DMS114 treated with DMSO at 0.1 percent for 48 hours (cell line): ENCODE results near the gene EBF3.
A peak's percentile ranks its signal among the peaks of the same experiment; 100 is the strongest.

Experiments used
- DNase-seq: peaks from one replicate; lab custom pipeline; 2025; ENCODE audit not compliant: unreplicated experiment; lab: John Stamatoyannopoulos, UW

EBF3 gene, protein sequence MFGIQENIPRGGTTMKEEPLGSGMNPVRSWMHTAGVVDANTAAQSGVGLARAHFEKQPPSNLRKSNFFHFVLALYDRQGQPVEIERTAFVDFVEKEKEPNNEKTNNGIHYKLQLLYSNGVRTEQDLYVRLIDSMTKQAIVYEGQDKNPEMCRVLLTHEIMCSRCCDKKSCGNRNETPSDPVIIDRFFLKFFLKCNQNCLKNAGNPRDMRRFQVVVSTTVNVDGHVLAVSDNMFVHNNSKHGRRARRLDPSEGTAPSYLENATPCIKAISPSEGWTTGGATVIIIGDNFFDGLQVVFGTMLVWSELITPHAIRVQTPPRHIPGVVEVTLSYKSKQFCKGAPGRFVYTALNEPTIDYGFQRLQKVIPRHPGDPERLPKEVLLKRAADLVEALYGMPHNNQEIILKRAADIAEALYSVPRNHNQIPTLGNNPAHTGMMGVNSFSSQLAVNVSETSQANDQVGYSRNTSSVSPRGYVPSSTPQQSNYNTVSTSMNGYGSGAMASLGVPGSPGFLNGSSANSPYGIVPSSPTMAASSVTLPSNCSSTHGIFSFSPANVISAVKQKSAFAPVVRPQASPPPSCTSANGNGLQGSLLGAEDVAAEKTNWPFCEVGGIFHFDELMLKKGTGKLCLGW

DNA sequence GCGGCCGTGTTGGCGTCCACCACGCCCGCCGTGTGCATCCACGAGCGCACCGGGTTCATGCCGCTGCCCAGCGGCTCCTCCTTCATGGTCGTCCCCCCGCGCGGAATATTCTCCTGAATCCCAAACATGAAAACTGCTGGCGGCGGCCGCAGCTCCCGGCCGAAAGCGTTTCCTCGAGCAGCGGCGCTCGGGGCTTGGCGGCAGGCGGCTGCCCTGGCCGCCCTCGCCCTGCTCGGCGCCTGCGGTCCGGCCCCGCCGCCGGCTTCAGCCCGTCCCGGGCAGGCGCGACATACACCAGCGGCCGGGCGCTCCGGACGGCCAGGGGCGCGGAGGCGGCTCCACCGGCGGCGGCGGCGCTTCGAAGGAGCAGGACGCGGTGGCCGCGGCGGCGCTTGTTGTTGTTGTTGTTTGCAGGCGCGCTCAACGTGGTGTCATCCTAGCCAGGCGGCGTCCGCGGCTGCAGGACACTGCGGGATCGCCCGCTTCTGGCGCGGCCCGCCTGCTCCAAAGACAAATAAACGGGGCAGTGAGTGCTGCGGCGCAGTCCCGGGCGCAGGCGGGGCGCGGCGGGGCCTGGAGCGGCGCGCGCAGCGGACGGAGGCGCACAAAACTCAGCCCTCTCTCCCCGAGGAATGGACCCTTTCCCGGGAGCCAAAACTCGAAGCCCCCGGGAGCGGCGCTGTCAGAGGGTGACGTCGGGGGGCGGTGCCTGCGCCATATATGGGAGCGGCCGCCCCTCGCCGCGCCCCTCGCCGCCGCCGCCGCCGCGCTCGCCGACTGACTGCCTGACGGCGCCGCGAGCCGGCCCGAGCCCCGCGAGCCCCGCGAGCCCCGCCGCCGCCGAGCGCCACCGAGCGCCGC is at the start of gene EBF3:
Gene EBF3 (minus strand): TSS at position 634 of the 861 bp plus-strand sequence. CDS start 506 bp downstream, at position 128.
- peak; percentile 82 for DNase-seq

DNA sequence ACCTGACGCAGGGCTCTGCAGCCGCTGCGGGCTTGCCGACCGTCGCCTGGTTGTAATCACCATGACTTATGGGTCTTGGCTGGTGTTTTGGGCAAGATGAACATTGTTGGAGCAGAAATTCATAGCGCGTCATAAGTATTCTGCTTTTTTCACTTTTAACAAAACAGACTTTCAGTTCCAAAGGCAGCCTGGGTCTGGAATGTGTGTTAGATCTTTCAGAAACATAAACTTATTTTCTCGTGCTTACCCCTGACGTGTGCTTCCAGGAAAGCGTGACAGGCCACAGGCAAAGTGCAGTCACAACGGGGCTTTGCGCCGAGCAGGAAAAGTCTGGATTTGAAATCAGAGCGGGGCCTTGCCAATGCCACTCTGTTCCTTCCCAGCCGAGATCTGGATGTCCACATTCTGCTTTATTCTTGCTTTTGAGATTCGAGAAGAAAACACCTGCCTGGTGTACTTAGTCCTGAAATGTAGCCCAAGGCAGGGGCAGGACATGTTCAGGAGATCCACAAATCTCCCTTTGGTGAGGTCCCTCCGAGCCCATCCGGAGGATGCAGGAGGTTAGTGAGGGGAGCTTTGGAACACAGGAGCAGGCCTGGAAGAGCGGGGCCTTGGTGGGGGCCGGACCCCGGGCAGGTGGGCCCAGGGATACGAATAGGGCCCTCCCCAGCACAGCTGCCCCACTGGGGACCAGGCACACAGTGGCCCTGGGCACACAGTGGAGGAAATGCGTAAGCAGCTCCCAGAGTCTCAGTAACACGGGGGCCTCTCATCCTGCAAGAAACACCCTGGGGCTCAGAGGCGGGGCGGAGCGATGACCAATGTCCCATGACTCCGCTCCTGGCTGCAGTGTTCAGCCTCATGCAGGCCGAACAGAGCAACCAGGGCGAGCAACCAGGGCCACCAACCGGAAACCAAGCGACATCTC is 49.5 kb upstream of the EBF3 start:
- no peak for DNase-seq

DNA sequence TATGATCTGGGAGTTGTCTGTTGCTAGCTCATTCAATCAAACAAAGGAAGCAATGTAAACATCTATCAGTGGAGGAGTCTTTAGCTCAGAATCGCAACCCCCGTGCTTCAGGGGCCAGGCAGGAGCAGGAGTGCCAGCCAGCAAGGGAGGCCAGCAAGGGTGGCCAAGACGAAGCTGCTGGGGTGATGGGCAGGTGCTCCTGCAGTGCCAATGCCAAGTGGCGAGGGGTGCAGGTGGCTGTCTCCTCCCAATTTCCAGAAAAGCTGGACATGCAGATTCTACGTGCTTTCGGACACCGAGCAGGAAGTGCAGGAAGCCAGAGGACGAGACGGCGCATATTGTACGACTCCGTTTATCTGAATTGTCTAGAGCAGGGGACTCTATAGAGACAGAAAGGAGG is 48.1 kb upstream of the EBF3 start:
- no peak for DNase-seq

DNA sequence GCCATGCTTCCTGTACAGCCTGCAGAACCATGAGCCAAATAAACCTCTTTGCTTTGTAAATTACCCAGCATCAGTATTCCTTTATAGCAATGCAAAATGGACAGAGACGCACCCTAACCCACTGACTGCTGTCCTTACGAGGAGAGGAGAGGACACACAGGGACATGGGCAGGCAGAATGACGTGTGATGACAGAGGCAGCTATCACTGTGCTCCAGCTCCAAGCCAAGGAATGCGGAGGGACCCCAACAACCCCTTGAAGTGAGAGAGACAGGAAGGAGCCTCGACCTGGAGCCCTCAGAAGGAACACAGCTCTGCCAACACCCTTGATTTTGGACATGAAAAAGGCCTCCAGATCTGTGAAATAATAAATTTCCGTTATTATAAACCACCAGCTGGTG is 46.6 kb upstream of the EBF3 start:
- DNase-seq, result no peak

DNA sequence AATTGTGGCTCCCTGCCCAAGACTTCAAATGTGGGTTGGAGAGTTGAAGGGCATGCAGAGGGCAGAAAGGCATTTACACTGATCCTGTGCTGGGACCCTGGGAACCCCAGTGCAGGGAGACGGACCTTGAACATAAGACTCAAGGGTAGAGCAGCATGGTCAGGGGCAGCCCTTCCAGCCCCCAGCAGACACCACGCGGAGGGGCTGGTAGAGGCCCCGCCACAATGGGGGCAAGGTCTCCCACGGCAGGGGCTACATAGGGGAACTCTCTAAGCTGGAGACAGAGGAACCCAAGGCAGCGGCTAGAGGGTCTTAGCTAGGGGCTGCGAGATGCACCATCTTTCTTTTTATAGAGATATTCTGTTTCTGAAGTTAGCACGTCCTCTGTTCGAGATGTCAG is 45.2 kb upstream of the EBF3 start:
- no peak for DNase-seq

DNA sequence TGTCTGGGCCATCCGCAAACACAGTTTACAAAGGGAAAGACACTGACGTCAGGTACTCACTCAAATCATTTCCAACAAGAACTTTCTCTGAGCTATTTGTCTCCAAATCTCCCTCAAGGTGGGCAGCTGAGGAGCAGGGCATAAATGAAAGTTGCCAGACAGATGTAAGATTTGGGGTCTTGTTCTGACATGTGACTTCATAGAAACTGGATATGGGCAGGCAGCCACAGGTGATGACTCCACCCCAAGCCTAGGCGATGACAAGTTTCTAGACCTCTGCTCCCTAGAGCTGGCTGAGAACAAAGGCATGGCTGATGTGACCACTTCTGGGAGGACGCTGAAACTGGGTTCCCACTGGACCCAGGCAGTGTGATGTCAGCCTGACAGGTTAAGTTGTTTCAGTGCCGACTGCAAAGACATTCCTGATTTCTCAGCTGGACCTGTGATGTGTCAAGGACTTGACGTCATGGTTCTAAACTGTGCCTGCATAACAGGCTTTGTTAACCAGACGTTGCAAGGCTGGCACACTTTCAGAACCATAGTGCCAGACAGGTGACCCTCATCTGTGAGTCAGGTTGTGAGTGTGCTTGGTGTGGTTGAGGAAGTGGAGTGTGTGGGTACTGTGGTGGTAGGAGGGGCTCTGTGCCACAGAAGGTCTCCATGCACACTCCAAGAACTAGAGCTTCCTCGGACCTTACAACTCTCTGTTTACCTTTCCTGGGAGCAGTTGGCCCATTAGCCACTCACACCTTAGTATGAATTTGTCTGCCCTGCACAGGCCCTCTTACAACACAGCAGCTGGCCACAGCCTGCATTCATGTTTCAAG is 39.9 kb upstream of the EBF3 start:
- no peak for DNase-seq

DNA sequence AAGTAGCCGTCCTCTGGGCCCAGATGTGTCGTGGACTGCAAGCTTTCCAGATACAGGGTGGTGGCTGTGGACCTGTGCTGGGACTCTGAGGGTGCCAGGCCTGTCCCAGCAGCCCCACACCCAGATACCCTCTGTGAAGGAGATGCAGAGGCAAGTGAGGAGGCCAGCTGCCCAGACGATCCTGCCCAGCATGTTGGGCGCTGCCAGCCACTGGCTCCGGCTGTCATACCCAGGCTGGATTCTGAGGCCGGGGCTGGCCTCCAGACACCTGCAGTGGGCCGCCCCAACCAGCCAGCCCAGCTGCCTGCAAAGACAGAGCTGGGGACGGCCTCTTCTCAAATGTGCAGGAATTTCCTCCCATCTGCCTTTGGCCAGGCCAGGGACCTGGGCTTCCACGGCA is 39.1 kb upstream of the EBF3 start:
- no peak for DNase-seq

DNA sequence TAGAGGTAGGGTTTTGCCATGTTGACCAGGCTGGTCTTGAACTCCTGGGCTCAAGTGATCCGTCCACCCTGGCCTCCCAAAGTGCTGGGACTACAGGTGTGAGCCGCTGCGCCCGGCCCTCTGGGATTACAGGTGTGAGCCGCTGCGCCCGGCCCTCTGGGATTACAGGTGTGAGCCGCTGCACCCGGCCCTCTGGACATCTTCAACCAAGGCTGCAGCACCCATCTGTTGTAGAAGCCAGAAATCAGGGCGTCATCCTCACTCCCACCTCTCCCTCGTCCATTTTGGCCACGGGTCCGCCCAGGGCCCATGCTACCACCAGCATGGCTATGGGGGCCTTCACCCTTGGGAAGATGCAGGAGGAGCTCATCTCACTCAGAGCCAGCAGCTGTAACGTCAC is 38.5 kb upstream of the EBF3 start:
- DNase-seq, result no peak

DNA sequence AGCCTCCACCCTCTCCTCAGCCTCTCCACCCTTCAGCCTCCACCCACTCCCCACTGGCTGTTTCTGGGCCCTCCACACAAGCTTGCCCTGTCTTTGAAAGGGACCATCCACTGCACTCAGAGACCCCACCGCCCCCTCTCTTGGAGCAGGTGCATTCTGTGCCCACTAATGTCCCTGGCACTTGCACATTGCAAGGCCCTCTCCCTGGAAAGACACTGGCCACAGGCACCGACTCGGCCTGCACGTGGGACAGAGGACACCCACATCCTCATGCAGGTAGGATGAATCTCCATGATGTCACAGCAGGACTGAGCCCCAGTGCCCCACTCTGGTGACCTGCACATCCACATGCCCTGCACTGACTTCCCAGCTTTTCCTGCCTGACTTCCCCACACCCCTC is 36.8 kb upstream of the EBF3 start:
- no peak for DNase-seq

DNA sequence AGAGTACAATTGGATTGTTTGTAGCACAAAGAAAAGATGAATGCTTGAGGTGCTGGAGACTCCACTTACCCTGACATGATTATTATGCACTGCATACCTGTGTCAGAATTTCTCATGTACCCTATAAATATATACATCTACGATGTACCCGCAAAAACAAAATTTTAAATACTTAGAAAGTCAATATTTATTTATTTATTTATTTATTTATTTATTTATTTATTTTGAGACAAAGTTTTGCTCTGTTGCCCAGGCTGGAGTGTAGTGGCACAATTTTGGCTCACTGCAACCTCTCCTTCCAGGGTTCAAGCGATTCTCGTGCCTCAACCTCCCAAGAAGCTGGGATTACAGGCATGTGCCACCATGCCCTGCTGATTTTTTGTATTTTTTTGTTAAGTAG is 35.1 kb upstream of the EBF3 start:
- no peak for DNase-seq

DNA sequence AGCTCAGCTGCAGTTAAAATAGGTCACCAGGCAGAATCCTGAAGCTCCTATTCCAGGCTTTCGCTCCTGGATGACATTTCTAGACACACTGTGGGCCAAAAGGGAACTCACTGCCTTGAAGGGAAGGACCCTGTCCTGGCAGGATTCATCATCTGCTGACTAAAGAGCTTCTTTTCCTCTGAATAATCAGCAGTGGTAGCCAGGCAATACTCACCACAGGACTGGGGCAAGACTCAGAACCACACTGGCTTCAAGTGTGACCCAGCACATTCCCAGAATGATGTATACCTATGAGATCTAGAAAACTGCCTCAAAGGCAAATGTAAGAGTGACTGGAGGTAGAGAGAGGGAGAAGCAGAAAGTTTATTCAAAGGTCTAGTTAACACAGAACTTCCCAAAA is 29.5 kb upstream of the EBF3 start:
- DNase-seq, result no peak

DNA sequence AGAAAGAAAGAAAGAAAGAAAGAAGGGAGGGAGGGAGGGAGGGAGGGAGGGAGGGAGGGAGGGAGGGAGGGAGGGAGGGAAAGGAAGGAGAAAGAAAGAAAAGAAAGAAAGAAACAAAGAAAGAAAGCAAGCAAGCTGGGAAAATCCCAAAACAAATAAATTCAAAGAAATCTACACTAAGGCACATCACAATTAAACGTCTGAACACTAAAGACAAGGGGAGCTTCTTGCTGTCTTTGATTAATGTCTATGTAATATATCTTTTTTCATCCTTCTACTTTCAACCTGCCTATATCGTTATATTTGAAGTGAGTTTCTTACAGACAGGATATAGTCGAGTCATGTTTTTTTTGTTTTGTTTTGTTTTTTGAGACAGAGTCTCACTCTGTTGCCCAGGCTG is 28.3 kb upstream of the EBF3 start:
- no peak for DNase-seq

DNA sequence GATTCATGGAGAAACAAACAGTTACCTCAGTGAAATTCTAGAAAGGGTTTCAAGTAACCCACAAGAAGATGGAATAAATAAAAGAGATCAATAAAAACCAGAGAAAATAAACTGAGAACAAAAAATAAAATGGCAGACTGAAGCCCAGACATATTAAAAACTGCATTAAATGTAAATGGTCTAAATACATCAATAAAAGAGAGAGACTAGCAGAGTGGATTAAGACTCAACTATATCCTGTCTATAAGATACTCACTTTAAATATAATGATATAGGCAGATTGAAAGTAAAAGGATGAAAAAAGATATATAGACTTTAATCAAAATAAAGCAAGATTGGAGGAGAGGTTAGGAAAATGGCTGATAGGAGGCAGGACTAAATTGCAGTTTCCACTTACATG is 18.8 kb upstream of the EBF3 start:
- no peak for DNase-seq

DNA sequence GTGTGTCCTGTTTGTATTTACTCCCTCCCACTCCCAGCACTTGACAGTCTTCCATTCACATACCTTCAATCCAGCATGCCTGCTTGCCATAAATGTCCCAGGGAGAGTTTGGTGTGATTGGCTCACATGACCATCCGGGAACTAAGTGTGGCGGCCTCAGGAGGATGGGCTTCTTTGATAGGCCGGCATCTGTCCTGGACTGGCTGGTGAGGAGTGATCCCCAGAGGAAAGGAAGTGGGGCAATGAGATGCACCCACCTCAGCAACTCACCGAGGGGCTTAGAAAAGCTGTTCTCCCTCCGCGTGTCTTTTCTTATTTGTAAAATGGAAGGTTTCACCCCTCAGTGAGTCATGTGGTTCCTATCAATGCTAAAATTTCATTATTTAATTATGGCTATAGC is 14.9 kb upstream of the EBF3 start:
- DNase-seq, result no peak

DNA sequence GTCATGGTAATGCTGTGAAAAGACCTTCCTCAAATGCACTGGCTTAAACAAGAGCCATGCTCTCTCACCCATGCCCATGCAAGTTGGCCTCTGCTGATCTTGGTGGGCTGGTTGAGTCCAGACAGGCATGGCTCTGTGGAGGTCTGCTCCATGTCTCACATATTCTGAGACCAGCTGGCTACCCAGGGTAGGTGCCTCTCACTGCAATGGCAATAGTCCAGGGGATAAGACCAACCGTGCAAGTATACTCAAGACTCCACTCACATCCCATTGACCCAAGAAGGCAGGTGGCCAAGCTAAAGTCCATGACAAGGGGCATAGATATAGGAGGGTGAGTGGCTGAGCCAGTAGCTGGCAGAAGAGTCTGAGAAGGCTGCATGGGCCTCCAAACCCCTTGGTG is 14.2 kb upstream of the EBF3 start:
- no peak for DNase-seq

DNA sequence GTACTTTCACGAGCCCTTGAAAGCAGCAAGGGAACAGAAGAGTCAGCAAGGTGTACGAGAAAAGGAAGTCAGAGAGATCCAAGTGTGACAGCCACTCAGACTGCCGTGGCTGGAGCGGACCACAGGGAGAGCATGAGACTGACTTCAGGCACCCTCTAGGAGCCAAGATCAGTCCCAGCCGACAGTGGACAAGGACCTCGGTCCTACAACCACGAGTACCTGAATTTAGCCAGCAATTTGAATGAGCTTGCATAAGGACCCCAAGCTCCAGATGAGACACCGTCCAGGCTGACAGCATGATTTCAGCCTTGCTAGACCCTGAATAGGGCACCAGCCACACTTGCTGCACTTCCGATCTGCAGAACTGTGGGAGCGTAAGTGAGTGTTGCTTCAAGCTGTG is 13.7 kb upstream of the EBF3 start:
- DNase-seq, result no peak

DNA sequence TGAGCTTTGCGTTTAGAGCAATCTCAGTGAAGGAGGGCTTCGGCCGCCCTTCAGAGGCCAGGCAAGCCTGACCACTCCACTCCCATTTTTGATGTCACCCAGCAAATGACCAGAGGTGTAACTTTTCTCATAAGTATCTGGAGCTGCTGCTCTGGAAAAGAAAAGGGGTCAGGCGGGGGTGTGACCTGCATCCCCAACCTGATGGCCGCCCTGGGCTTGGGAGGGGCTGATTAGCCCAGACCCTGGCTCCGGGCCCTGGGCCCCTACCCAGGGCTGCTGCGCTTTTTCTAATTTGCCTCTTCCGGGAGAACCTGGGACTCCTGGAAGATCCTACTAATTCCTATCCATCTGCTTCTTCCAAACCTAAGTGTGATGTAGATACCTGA is 9.6 kb upstream of the EBF3 start:
- DNase-seq, result no peak

DNA sequence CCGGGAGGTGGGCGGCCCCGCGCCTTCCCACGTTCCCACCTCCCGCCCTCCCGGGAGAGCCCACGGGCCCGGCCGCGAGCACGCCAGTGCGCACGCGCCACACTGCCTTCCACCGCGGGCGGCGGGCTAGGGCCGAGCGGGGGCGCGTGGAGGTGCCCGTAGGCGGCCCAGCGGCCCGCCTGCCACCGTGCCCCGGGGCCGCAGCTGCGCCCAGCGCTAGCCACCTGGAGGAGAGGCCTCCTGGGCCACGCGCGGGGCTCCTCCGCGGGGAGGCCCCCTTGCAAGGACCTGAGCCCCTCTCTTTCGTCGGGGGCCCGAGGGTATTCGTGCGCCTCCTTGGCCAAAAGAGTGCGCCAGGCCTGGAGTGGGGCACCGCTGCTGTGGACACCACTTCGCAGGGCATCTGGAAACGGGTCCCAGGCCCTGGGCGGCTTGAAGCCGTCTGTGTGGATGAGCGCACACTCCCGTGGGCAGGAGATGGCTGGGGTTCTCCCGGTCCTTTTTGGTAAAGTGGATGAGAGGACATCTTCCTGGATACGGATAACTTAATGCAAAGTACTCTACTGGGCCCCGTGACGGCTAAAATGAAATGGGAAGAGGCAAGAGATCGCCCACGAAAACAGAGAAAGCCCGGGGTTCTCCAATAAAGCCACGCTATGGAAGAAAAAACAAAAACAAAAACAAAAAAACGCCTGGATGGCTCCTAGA is 9.0 kb upstream of the EBF3 start:
- no peak for DNase-seq
